CD4-positive, alpha-beta T cell treated with Interferon alpha-2 for 1 hour (primary cell): Measurements from ENCODE around the gene KIAA0825.
"Not testable (repeated sequence)": the region's sequence is repeated elsewhere in the genome, so short reads cannot be mapped to it uniquely, and the experiment has no call there.

ENCODE experiments used
- DNase-seq, 2 donors: peaks; one replicate each; pipeline ENCODE4 v3.0.0-alpha.2; 2020 to 2022

Gene KIAA0825

GRCh38 chr5:94367900-94368299, 250.5 kb downstream of the KIAA0825 start:
- no peak for DNase-seq

GRCh38 chr5:94366811-94367210, 251.6 kb downstream of the KIAA0825 start:
- DNase-seq, result no peak

- DNase-seq, result no peak
Observed at GRCh38 chr5:94362857-94363256, 255.5 kb downstream of the KIAA0825 start.

- DNase-seq, result no peak
Observed at GRCh38 chr5:94361832-94362796, 256.3 kb downstream of the KIAA0825 start.

GRCh38 chr5:94361161-94361560, 257.2 kb downstream of the KIAA0825 start:
- DNase-seq, result no peak

- DNase-seq, result no peak
Observed at GRCh38 chr5:94360382-94361130, 257.8 kb downstream of the KIAA0825 start.

GRCh38 chr5:94359880-94360279, 258.5 kb downstream of the KIAA0825 start:
- DNase-seq, result no peak

- DNase-seq, result no peak
Observed at GRCh38 chr5:94355811-94356210, 262.6 kb downstream of the KIAA0825 start.

GRCh38 chr5:94354837-94355485, 263.4 kb downstream of the KIAA0825 start:
- DNase-seq, result not testable (repeated sequence)

- no peak for DNase-seq
Observed at GRCh38 chr5:94353605-94354004, 264.8 kb downstream of the KIAA0825 start.

- DNase-seq, result no peak
Observed at GRCh38 chr5:94347130-94347529, 271.3 kb downstream of the KIAA0825 start.

GRCh38 chr5:94345257-94345656, 273.1 kb downstream of the KIAA0825 start:
- DNase-seq, result no peak

- DNase-seq, result no peak
Observed at GRCh38 chr5:94337617-94338016, 280.8 kb downstream of the KIAA0825 start.

GRCh38 chr5:94335936-94336335, 282.5 kb downstream of the KIAA0825 start:
- DNase-seq, result no peak

- DNase-seq, result no peak
Observed at GRCh38 chr5:94329115-94329514, 289.3 kb downstream of the KIAA0825 start.

- DNase-seq, result no peak
Observed at GRCh38 chr5:94326586-94326985, 291.8 kb downstream of the KIAA0825 start.

GRCh38 chr5:94316916-94317838, 301.2 kb downstream of the KIAA0825 start:
- no peak for DNase-seq

- no peak for DNase-seq
Observed at GRCh38 chr5:94314460-94315131, 303.8 kb downstream of the KIAA0825 start.

GRCh38 chr5:94313696-94314095, 304.7 kb downstream of the KIAA0825 start:
- no peak for DNase-seq

GRCh38 chr5:94313188-94313587, 305.2 kb downstream of the KIAA0825 start:
- no peak for DNase-seq

GRCh38 chr5:94312298-94312697, 306.1 kb downstream of the KIAA0825 start:
- no peak for DNase-seq

- no peak for DNase-seq
Observed at GRCh38 chr5:94310833-94311232, 307.6 kb downstream of the KIAA0825 start.
